ENCODE data around the gene SCGN.

GRCh38 chr6:25660512-25660911, 8.5 kb downstream of the SCGN start:
- TF ChIP-seq POLR2AphosphoS5 (IDR thresholded peaks at IDR 0.05; ENCODE audit: low read depth, low read length) (no peak), FOXP2 (optimal IDR thresholded peaks at IDR 0.05; ENCODE audit: borderline replicate concordance, extremely low read depth, extremely low read length, insufficient read depth) (no peak), REST (IDR thresholded peaks at IDR 0.05; ENCODE audit: insufficient read depth in 1 of 2, low read depth in 2 of 2, low read length in 2 of 2) (no peak)

All from PFSK-1 (cell line).